Suprapubic skin (tissue), 4 donors: ENCODE measurements around the gene KIF1C. TPM values are rescaled to one million over a fixed set of nuclear protein-coding genes. Genes with fewer than 3 reads are reported as not detected.
A peak's percentile ranks its signal among the peaks of the same experiment; 100 is the strongest.

Source experiments
- DNase-seq, 2 donors: peaks; one replicate each; pipeline ENCODE4 v3.0.0-alpha.2; 2019; ENCODE audit warnings: low spot score in 2 of 2
- H3K27ac ChIP-seq: fragments of 200-600 bp; sonication (generic); one replicate; pipeline ENCODE4 v1.5.1; 2019
- H3K27me3 ChIP-seq: fragments of 200-600 bp; sonication (generic); one replicate; pipeline ENCODE4 v1.5.1; 2019
- H3K36me3 ChIP-seq: fragments of 200-600 bp; sonication (generic); one replicate; pipeline ENCODE4 v1.5.1; 2019
- H3K4me1 ChIP-seq: fragments of 200-600 bp; sonication (generic); one replicate; pipeline ENCODE4 v1.5.1; 2019
- H3K4me3 ChIP-seq: fragments of 200-600 bp; sonication (generic); one replicate; pipeline ENCODE4 v1.5.1; 2019; ENCODE audit warnings: mild to moderate bottlenecking
- H3K9me3 ChIP-seq: fragments of 200-600 bp; sonication (generic); one replicate; pipeline ENCODE4 v1.5.1; 2019
- CTCF ChIP-seq, 2 donors: fragments of 200-600 bp in 1 of 2; fragments of 450-650 bp in 1 of 2; sonication (generic) in 1 of 2; IDR thresholded peaks; one replicate each; pipeline ENCODE4 v1.5.1; 2016 to 2019; ENCODE audit warnings: antibody characterized with exemption in 2 of 2, mild to moderate bottlenecking in 1 of 2, moderate library complexity in 1 of 2
- EP300 ChIP-seq: sonication (generic); formaldehyde crosslinking; IDR thresholded peaks from one replicate; pipeline ENCODE4 v1.6.1; 2017; ENCODE audit warnings: antibody characterized with exemption
- POLR2A ChIP-seq, 2 donors: fragments of 450-650 bp; IDR thresholded peaks; one replicate each; pipeline ENCODE4 v1.6.1; 2017; ENCODE audit warnings: antibody characterized with exemption in 2 of 2, mild to moderate bottlenecking in 2 of 2, moderate library complexity in 2 of 2
- POLR2AphosphoS5 ChIP-seq, 3 donors: sonication (generic); formaldehyde crosslinking; IDR thresholded peaks; one replicate each; pipeline ENCODE4 v1.6.1; 2017; ENCODE audit warnings: antibody characterized with exemption in 3 of 3
- WGBS: methylation state at CpG from one replicate; pipeline ENCODE4 v1.1.5; 2018; 5-methylcytosine and 5-hydroxymethylcytosine counted together
- total RNA-seq, 4 donors: library from RNA; depleted of rRNA; stranded (reverse); fragments of >200 nt; gene quantifications; one replicate each; pipeline ENCODE4 v1.1.0, GENCODE V29; 2016

KIF1C gene
- total RNA-seq, 4 donors from 2014 or later: 52.7 to 104 (median 97.8) TPM

- Histone ChIP-seq H3K36me3 (peaks cover 20% of the 10 kb centered on the region), H3K27me3 (no peaks in the 10 kb centered on the region), H3K9me3 (no peaks in the 10 kb centered on the region), H3K27ac (no peak overlapping the region), H3K4me3 (no peak overlapping the region), H3K4me1 (peaks cover 6% of the 10 kb centered on the region)
- 75% methylated on average over 3 of the region's 3 CpGs for WGBS
- TF ChIP-seq POLR2A (IDR thresholded peaks at IDR 0.05) (no peak), POLR2AphosphoS5 (IDR thresholded peaks at IDR 0.05) (no peak), EP300 (no peak), CTCF (IDR thresholded peaks at IDR 0.05) (no peak)
- no peak for DNase-seq
Measured at GRCh38 chr17:4958102-4958501, 39.6 kb upstream of the KIF1C start.

DNA sequence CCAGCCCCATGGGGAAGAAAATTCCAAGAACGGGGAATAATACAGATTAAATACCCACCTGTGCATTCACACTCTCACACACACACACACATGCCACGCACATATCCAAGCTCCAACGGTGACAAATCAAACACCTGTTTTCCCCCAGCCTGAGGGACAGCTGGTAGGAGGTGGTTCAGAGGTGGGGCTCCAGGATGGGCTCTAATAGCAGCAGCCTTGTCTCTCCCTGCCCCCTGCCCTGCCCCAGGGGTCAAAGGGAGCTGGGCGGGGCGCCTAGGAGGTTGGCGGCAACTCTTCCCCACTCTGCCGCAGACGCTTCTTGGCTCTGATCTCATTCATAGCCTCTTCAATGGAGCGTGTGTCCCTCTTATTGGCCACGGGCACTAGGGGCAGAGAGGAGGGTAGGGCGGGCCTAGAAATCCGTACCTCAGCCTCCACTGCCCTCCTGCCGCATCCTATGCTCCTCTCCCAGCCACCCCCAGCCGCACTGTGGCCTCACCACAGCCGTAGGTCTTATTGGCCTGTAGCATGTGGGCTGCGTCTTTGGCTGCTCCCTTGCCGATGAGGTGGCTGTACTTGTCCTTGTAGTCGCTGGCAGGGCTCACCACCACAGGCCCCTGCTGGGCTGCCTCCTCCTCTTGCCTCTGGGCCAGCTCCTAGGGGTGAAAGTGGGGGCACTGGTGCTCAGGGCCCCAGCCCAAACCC, 38.3 kb upstream of the KIF1C start:
- Histone ChIP-seq H3K27me3 (no peaks in the 10 kb centered on the region), H3K4me1 (no peaks in the 10 kb centered on the region), H3K9me3 (no peaks in the 10 kb centered on the region), H3K4me3 (no peak overlapping the region), H3K36me3 (peaks cover 20% of the 10 kb centered on the region), H3K27ac (no peak overlapping the region)
- no peak for TF ChIP-seq EP300
- TF ChIP-seq CTCF (IDR thresholded peaks at IDR 0.05): no peak
- no peak for TF ChIP-seq POLR2AphosphoS5 (IDR thresholded peaks at IDR 0.05)
- TF ChIP-seq POLR2A (IDR thresholded peaks at IDR 0.05): no peak
- peak in 1 of 2 donors; percentile 76 for DNase-seq
- 88% methylated on average over 16 of the region's 18 CpGs for WGBS

DNA sequence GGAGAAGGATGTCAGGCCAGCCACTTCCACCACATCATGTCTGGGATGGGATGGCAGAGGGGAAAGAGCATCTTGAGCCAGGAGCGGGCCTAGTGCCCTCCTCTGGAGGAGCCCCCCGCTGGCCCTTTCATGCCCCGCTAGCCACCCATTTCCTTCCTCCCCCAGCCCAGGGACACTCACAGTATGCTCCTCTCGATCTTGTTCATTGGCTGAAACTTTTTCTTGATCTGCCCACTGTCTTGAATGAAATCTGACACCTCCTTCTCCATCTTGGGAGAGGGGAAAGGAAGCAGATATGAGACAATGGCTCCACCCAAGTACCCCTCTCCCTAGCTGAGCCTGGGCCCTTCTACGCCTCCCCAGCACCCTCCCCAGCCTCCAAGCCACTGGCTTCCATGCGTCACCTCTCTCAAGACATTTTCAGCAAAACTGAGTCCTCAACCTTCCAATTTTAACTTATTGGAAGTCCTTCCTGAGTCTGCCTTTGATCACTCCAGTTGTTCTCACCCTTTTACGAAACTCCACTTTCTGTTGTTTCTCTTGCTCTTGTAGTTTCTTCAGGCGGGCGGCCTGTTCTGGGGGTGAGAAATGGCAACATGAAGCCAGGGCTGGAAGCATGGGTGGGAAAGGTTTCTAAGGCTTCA, 37.3 kb upstream of the KIF1C start:
- H3K9me3 ChIP-seq: no peaks in the 10 kb centered on the region
- H3K4me3 ChIP-seq: no peak overlapping the region
- H3K4me1 ChIP-seq: peaks cover 2% of the 10 kb centered on the region
- H3K27ac ChIP-seq: no peak overlapping the region
- DNase-seq: peak in 1 of 2 donors; percentile 41
- peaks cover 20% of the 10 kb centered on the region for H3K36me3 ChIP-seq
- H3K27me3 ChIP-seq: no peaks in the 10 kb centered on the region
- TF ChIP-seq POLR2A (IDR thresholded peaks at IDR 0.05): no peak
- no peak for TF ChIP-seq CTCF (IDR thresholded peaks at IDR 0.05)
- no peak for TF ChIP-seq POLR2AphosphoS5 (IDR thresholded peaks at IDR 0.05)
- no peak for TF ChIP-seq EP300
- WGBS: 83% methylated on average over 9 of the region's 9 CpGs

DNA sequence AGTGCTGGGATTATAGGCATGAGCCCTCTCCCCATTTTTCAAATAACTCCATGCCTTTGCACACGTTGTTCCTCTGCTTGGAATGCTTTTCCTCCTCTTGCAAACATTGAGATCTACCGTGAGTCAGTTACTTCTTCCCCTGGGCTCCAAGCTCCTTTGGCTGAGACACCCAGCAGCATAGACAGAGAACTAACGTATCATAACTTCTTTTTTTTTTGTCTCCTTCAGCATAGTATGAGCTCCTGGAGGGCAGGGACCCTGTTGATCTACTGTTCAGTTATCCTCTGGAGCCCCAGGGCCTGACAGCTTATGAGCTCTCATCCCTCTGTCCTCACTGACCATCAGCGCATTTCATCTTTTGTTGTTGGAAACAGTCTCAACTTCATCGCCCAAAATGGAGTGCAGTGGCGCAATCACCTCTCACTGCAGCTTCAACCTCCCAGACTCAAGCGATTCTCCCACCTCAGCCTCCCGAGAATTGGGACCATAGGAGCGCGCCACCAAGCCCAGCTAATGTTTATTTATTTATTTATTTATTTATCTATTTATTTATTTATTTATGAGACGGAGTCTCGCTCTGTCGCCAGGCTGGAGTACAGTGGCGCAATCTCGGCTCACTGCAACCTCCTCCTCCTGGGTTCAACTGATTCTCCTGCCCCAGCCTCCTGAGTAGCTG, 32.3 kb upstream of the KIF1C start:
- H3K4me1 ChIP-seq: peaks cover 38% of the 10 kb centered on the region
- H3K4me3 ChIP-seq: no peak overlapping the region
- no peak for DNase-seq
- H3K27me3 ChIP-seq: no peaks in the 10 kb centered on the region
- 97% methylated on average over 15 of the region's 15 CpGs for WGBS
- H3K27ac ChIP-seq: peak overlapping the region; percentile 85
- H3K9me3 ChIP-seq: no peaks in the 10 kb centered on the region
- TF ChIP-seq CTCF (IDR thresholded peaks at IDR 0.05): no peak
- no peak for TF ChIP-seq POLR2A (IDR thresholded peaks at IDR 0.05)
- TF ChIP-seq POLR2AphosphoS5 (IDR thresholded peaks at IDR 0.05): no peak
- TF ChIP-seq EP300: no peak
- H3K36me3 ChIP-seq: peaks cover 15% of the 10 kb centered on the region
